ENCODE measurements around the gene RSPO4. TPM values are rescaled to one million over a fixed set of nuclear protein-coding genes. Genes with fewer than 3 reads are reported as not detected.
A peak's percentile ranks its signal among the peaks of the same experiment; 100 is the strongest.

The RSPO4 gene
- 0.15 TPM for polyA plus RNA-seq (2013)

- H3K4me3 ChIP-seq (ENCODE audit: control insufficient read depth in 1 of 7, extremely low read depth in 1 of 7, insufficient read depth in 4 of 7, low read depth in 2 of 7, low read length in 6 of 7): peak within 1 kb of the TSS in 4 of 7 experiments; percentile 34 to 57 (median 40)
- ChIA-PET CTCF (no interaction called here), POLR2A (no interaction called here)
- H3K27me3 ChIP-seq (replicated peaks in 2 of 5; ENCODE audit: control insufficient read depth in 4 of 5, insufficient read depth in 5 of 5, low read length in 4 of 5): peaks cover 2 to 58% (median 30%) of the 10 kb centered on the region in 5 experiments
- H3K27ac ChIP-seq (ENCODE audit: insufficient read depth in 1 of 2, low read depth in 1 of 2, low read length in 2 of 2, poor library complexity in 1 of 2, severe bottlenecking in 2 of 2): no peak within 1 kb of the TSS
- H3K4me1 ChIP-seq (ENCODE audit: control extremely low read depth in 1 of 4, control insufficient read depth in 4 of 4, insufficient read depth in 4 of 4, low read length in 3 of 4): peaks cover 0 to 9% (median 6%) of the 10 kb centered on the region in 4 experiments
- 4% methylated on average over 77 of the region's 88 CpGs for WGBS (ENCODE audit: insufficient coverage)
- DNase-seq: peak in 1 of 3 donors; percentile 15
- no peaks in the 10 kb centered on the region for H3K36me3 ChIP-seq (ENCODE audit: control insufficient read depth in 4 of 4, insufficient read depth in 4 of 4, low read length in 3 of 4)
- H3K9me3 ChIP-seq (ENCODE audit: control extremely low read depth in 1 of 5, control insufficient read depth in 4 of 5, insufficient read depth in 2 of 5, low read depth in 1 of 5, low read length in 4 of 5): no peaks in the 10 kb centered on the region
Observed at GRCh38 chr20:1001911-1002681, at the start of gene RSPO4. Gene RSPO4 (minus strand): TSS chr20:1002311. CDS start chr20:1002164, 147 bp downstream.

GRCh38 chr20:1050440-1050839, 48.3 kb upstream of the RSPO4 start:
- 95% methylated on average over 4 of the region's 6 CpGs for WGBS (ENCODE audit: insufficient coverage)
- ChIA-PET POLR2A (no interaction called here), CTCF (interaction anchor here (1.7 to 1.9 kb wide), 2 partner anchors 10 kb away, joined by 3 to 4 read pairs; no protein-coding TSS in a partner anchor)
- H3K4me1 ChIP-seq (ENCODE audit: control extremely low read depth in 1 of 4, control insufficient read depth in 4 of 4, insufficient read depth in 4 of 4, low read length in 3 of 4): no peaks in the 10 kb centered on the region
- DNase-seq: no peak
- H3K4me3 ChIP-seq (ENCODE audit: control insufficient read depth in 1 of 7, extremely low read depth in 1 of 7, insufficient read depth in 4 of 7, low read depth in 2 of 7, low read length in 6 of 7): no peak overlapping the region
- no peaks in the 10 kb centered on the region for H3K36me3 ChIP-seq (ENCODE audit: control insufficient read depth in 4 of 4, insufficient read depth in 4 of 4, low read length in 3 of 4)
- H3K27ac ChIP-seq (ENCODE audit: insufficient read depth in 1 of 2, low read depth in 1 of 2, low read length in 2 of 2, poor library complexity in 1 of 2, severe bottlenecking in 2 of 2): no peak overlapping the region
- H3K27me3 ChIP-seq (replicated peaks in 2 of 5; ENCODE audit: control insufficient read depth in 4 of 5, insufficient read depth in 5 of 5, low read length in 4 of 5): no peaks in the 10 kb centered on the region
- H3K9me3 ChIP-seq (ENCODE audit: control extremely low read depth in 1 of 5, control insufficient read depth in 4 of 5, insufficient read depth in 2 of 5, low read depth in 1 of 5, low read length in 4 of 5): peaks cover 0 to 3% (median 0%) of the 10 kb centered on the region in 5 experiments

- ChIA-PET CTCF (no interaction called here), POLR2A (no interaction called here)
- DNase-seq: no peak
- H3K27me3 ChIP-seq (replicated peaks in 2 of 5; ENCODE audit: control insufficient read depth in 4 of 5, insufficient read depth in 5 of 5, low read length in 4 of 5): no peaks in the 10 kb centered on the region
- no peak overlapping the region for H3K27ac ChIP-seq (ENCODE audit: insufficient read depth in 1 of 2, low read depth in 1 of 2, low read length in 2 of 2, poor library complexity in 1 of 2, severe bottlenecking in 2 of 2)
- peaks cover 0 to 3% (median 0%) of the 10 kb centered on the region in 5 experiments for H3K9me3 ChIP-seq (ENCODE audit: control extremely low read depth in 1 of 5, control insufficient read depth in 4 of 5, insufficient read depth in 2 of 5, low read depth in 1 of 5, low read length in 4 of 5)
- H3K4me3 ChIP-seq (ENCODE audit: control insufficient read depth in 1 of 7, extremely low read depth in 1 of 7, insufficient read depth in 4 of 7, low read depth in 2 of 7, low read length in 6 of 7): no peak overlapping the region
- 100% methylated on average over 1 of the region's 3 CpGs for WGBS (ENCODE audit: insufficient coverage)
- no peaks in the 10 kb centered on the region for H3K36me3 ChIP-seq (ENCODE audit: control insufficient read depth in 4 of 4, insufficient read depth in 4 of 4, low read length in 3 of 4)
- H3K4me1 ChIP-seq (ENCODE audit: control extremely low read depth in 1 of 4, control insufficient read depth in 4 of 4, insufficient read depth in 4 of 4, low read length in 3 of 4): no peaks in the 10 kb centered on the region
Observed at GRCh38 chr20:1045860-1046418, 43.8 kb upstream of the RSPO4 start.

- ChIA-PET POLR2A (no interaction called here), CTCF (no interaction called here)
- H3K4me1 ChIP-seq (ENCODE audit: control extremely low read depth in 1 of 4, control insufficient read depth in 4 of 4, insufficient read depth in 4 of 4, low read length in 3 of 4): no peaks in the 10 kb centered on the region
- WGBS (ENCODE audit: insufficient coverage): 100% methylated on average over 4 of the region's 7 CpGs
- H3K36me3 ChIP-seq (ENCODE audit: control insufficient read depth in 4 of 4, insufficient read depth in 4 of 4, low read length in 3 of 4): no peaks in the 10 kb centered on the region
- H3K9me3 ChIP-seq (ENCODE audit: control extremely low read depth in 1 of 5, control insufficient read depth in 4 of 5, insufficient read depth in 2 of 5, low read depth in 1 of 5, low read length in 4 of 5): no peaks in the 10 kb centered on the region
- H3K27me3 ChIP-seq (replicated peaks in 2 of 5; ENCODE audit: control insufficient read depth in 4 of 5, insufficient read depth in 5 of 5, low read length in 4 of 5): no peaks in the 10 kb centered on the region
- DNase-seq: no peak
- H3K27ac ChIP-seq (ENCODE audit: insufficient read depth in 1 of 2, low read depth in 1 of 2, low read length in 2 of 2, poor library complexity in 1 of 2, severe bottlenecking in 2 of 2): no peak overlapping the region
- no peak overlapping the region for H3K4me3 ChIP-seq (ENCODE audit: control insufficient read depth in 1 of 7, extremely low read depth in 1 of 7, insufficient read depth in 4 of 7, low read depth in 2 of 7, low read length in 6 of 7)
Observed at GRCh38 chr20:1041845-1042390, 39.8 kb upstream of the RSPO4 start.

GRCh38 chr20:1038205-1038604, 36.1 kb upstream of the RSPO4 start:
- Histone ChIP-seq H3K4me1 (ENCODE audit: control extremely low read depth in 1 of 4, control insufficient read depth in 4 of 4, insufficient read depth in 4 of 4, low read length in 3 of 4) (peaks cover 0 to 13% (median 8%) of the 10 kb centered on the region in 4 experiments), H3K27ac (ENCODE audit: insufficient read depth in 1 of 2, low read depth in 1 of 2, low read length in 2 of 2, poor library complexity in 1 of 2, severe bottlenecking in 2 of 2) (no peak overlapping the region), H3K36me3 (ENCODE audit: control insufficient read depth in 4 of 4, insufficient read depth in 4 of 4, low read length in 3 of 4) (no peaks in the 10 kb centered on the region), H3K27me3 (replicated peaks in 2 of 5; ENCODE audit: control insufficient read depth in 4 of 5, insufficient read depth in 5 of 5, low read length in 4 of 5) (no peaks in the 10 kb centered on the region), H3K4me3 (ENCODE audit: control insufficient read depth in 1 of 7, extremely low read depth in 1 of 7, insufficient read depth in 4 of 7, low read depth in 2 of 7, low read length in 6 of 7) (no peak overlapping the region), H3K9me3 (ENCODE audit: control extremely low read depth in 1 of 5, control insufficient read depth in 4 of 5, insufficient read depth in 2 of 5, low read depth in 1 of 5, low read length in 4 of 5) (no peaks in the 10 kb centered on the region)
- CTCF ChIA-PET: no interaction called here
- DNase-seq: no peak
- POLR2A ChIA-PET: no interaction called here
- WGBS (ENCODE audit: insufficient coverage): 100% methylated on average over 2 of the region's 2 CpGs

GRCh38 chr20:1037039-1037438, 34.9 kb upstream of the RSPO4 start:
- WGBS (ENCODE audit: insufficient coverage): no CpG with 5 or more reads among the region's 2 CpGs
- CTCF ChIA-PET: no interaction called here
- Histone ChIP-seq H3K4me1 (ENCODE audit: control extremely low read depth in 1 of 4, control insufficient read depth in 4 of 4, insufficient read depth in 4 of 4, low read length in 3 of 4) (peaks cover 0 to 16% (median 9%) of the 10 kb centered on the region in 4 experiments), H3K27me3 (replicated peaks in 2 of 5; ENCODE audit: control insufficient read depth in 4 of 5, insufficient read depth in 5 of 5, low read length in 4 of 5) (no peaks in the 10 kb centered on the region), H3K4me3 (ENCODE audit: control insufficient read depth in 1 of 7, extremely low read depth in 1 of 7, insufficient read depth in 4 of 7, low read depth in 2 of 7, low read length in 6 of 7) (no peak overlapping the region), H3K9me3 (ENCODE audit: control extremely low read depth in 1 of 5, control insufficient read depth in 4 of 5, insufficient read depth in 2 of 5, low read depth in 1 of 5, low read length in 4 of 5) (no peaks in the 10 kb centered on the region), H3K36me3 (ENCODE audit: control insufficient read depth in 4 of 4, insufficient read depth in 4 of 4, low read length in 3 of 4) (no peaks in the 10 kb centered on the region), H3K27ac (ENCODE audit: insufficient read depth in 1 of 2, low read depth in 1 of 2, low read length in 2 of 2, poor library complexity in 1 of 2, severe bottlenecking in 2 of 2) (no peak overlapping the region)
- DNase-seq: no peak
- POLR2A ChIA-PET: no interaction called here

GRCh38 chr20:1035466-1035865, 33.4 kb upstream of the RSPO4 start:
- no peak for DNase-seq
- H3K9me3 ChIP-seq (ENCODE audit: control extremely low read depth in 1 of 5, control insufficient read depth in 4 of 5, insufficient read depth in 2 of 5, low read depth in 1 of 5, low read length in 4 of 5): no peaks in the 10 kb centered on the region
- POLR2A ChIA-PET: no interaction called here
- peaks cover 0 to 16% (median 9%) of the 10 kb centered on the region in 4 experiments for H3K4me1 ChIP-seq (ENCODE audit: control extremely low read depth in 1 of 4, control insufficient read depth in 4 of 4, insufficient read depth in 4 of 4, low read length in 3 of 4)
- no peaks in the 10 kb centered on the region for H3K27me3 ChIP-seq (replicated peaks in 2 of 5; ENCODE audit: control insufficient read depth in 4 of 5, insufficient read depth in 5 of 5, low read length in 4 of 5)
- H3K27ac ChIP-seq (ENCODE audit: insufficient read depth in 1 of 2, low read depth in 1 of 2, low read length in 2 of 2, poor library complexity in 1 of 2, severe bottlenecking in 2 of 2): no peak overlapping the region
- H3K36me3 ChIP-seq (ENCODE audit: control insufficient read depth in 4 of 4, insufficient read depth in 4 of 4, low read length in 3 of 4): no peaks in the 10 kb centered on the region
- H3K4me3 ChIP-seq (ENCODE audit: control insufficient read depth in 1 of 7, extremely low read depth in 1 of 7, insufficient read depth in 4 of 7, low read depth in 2 of 7, low read length in 6 of 7): no peak overlapping the region
- CTCF ChIA-PET: no interaction called here
- 100% methylated on average over 2 of the region's 3 CpGs for WGBS (ENCODE audit: insufficient coverage)

Data from common myeloid progenitor, CD34-positive (primary cell).